ENCODE results near the gene MOB1A. TPM values are rescaled to one million over a fixed set of nuclear protein-coding genes. Genes with fewer than 3 reads are reported as not detected.

MOB1A gene
- total and polyA plus RNA-seq, 2 of the 8 experiments (the other 6 are each of a cell fraction or from before 2014, with no cell fraction given): 21.6 to 91.7 TPM

DNA sequence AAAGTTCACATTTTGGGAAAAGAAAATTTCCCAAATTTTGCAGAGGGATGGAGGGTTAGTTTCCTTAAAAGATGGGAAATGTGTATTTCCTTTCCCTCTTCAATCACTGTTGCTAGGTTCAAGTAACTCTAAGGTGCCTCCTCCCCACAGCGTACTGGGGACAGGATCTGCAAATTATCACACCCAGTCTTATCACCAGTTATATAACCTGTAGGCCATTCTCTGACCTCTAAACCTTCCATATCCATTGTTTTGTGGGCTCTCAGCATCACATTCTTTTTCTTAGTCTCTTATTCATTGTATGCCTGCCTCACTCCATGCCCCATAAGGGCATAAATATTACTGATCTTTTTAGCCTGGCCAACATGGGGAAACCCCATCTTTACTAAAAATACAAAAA, 16.1 kb upstream of the MOB1A start (continued):
- TF ChIP-seq, protein P1, sequence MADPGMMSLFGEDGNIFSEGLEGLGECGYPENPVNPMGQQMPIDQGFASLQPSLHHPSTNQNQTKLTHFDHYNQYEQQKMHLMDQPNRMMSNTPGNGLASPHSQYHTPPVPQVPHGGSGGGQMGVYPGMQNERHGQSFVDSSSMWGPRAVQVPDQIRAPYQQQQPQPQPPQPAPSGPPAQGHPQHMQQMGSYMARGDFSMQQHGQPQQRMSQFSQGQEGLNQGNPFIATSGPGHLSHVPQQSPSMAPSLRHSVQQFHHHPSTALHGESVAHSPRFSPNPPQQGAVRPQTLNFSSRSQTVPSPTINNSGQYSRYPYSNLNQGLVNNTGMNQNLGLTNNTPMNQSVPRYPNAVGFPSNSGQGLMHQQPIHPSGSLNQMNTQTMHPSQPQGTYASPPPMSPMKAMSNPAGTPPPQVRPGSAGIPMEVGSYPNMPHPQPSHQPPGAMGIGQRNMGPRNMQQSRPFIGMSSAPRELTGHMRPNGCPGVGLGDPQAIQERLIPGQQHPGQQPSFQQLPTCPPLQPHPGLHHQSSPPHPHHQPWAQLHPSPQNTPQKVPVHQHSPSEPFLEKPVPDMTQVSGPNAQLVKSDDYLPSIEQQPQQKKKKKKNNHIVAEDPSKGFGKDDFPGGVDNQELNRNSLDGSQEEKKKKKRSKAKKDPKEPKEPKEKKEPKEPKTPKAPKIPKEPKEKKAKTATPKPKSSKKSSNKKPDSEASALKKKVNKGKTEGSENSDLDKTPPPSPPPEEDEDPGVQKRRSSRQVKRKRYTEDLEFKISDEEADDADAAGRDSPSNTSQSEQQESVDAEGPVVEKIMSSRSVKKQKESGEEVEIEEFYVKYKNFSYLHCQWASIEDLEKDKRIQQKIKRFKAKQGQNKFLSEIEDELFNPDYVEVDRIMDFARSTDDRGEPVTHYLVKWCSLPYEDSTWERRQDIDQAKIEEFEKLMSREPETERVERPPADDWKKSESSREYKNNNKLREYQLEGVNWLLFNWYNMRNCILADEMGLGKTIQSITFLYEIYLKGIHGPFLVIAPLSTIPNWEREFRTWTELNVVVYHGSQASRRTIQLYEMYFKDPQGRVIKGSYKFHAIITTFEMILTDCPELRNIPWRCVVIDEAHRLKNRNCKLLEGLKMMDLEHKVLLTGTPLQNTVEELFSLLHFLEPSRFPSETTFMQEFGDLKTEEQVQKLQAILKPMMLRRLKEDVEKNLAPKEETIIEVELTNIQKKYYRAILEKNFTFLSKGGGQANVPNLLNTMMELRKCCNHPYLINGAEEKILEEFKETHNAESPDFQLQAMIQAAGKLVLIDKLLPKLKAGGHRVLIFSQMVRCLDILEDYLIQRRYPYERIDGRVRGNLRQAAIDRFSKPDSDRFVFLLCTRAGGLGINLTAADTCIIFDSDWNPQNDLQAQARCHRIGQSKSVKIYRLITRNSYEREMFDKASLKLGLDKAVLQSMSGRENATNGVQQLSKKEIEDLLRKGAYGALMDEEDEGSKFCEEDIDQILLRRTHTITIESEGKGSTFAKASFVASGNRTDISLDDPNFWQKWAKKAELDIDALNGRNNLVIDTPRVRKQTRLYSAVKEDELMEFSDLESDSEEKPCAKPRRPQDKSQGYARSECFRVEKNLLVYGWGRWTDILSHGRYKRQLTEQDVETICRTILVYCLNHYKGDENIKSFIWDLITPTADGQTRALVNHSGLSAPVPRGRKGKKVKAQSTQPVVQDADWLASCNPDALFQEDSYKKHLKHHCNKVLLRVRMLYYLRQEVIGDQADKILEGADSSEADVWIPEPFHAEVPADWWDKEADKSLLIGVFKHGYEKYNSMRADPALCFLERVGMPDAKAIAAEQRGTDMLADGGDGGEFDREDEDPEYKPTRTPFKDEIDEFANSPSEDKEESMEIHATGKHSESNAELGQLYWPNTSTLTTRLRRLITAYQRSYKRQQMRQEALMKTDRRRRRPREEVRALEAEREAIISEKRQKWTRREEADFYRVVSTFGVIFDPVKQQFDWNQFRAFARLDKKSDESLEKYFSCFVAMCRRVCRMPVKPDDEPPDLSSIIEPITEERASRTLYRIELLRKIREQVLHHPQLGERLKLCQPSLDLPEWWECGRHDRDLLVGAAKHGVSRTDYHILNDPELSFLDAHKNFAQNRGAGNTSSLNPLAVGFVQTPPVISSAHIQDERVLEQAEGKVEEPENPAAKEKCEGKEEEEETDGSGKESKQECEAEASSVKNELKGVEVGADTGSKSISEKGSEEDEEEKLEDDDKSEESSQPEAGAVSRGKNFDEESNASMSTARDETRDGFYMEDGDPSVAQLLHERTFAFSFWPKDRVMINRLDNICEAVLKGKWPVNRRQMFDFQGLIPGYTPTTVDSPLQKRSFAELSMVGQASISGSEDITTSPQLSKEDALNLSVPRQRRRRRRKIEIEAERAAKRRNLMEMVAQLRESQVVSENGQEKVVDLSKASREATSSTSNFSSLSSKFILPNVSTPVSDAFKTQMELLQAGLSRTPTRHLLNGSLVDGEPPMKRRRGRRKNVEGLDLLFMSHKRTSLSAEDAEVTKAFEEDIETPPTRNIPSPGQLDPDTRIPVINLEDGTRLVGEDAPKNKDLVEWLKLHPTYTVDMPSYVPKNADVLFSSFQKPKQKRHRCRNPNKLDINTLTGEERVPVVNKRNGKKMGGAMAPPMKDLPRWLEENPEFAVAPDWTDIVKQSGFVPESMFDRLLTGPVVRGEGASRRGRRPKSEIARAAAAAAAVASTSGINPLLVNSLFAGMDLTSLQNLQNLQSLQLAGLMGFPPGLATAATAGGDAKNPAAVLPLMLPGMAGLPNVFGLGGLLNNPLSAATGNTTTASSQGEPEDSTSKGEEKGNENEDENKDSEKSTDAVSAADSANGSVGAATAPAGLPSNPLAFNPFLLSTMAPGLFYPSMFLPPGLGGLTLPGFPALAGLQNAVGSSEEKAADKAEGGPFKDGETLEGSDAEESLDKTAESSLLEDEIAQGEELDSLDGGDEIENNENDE (IDR thresholded peaks at IDR 0.05; ENCODE audit: insufficient replicate concordance, low read length): no peak
- TF ChIP-seq POLR2AphosphoS5 (IDR thresholded peaks at IDR 0.05; ENCODE audit: low read depth, low read length): no peak
- TF ChIP-seq KDM5A (IDR thresholded peaks at IDR 0.05; ENCODE audit: low read length): no peak
- no peak for TF ChIP-seq ZNF274 (IDR thresholded peaks at IDR 0.05; ENCODE audit: borderline replicate concordance, extremely low read depth, low read length)
- TF ChIP-seq RBBP5 (IDR thresholded peaks at IDR 0.05; ENCODE audit: borderline replicate concordance, low read depth, low read length): no peak

Data from H1 (cell line).